GM21723 (cell line): ENCODE data around the gene ANP32E.
"Not testable (repeated sequence)": the region's sequence is repeated elsewhere in the genome, so short reads cannot be mapped to it uniquely, and the experiment has no call there.

Experiments used
- ATAC-seq: cut with Tn5 transposase; IDR thresholded peaks from one replicate; pipeline ENCODE4 v1.9.1; 2021; ENCODE audit warnings: mild to moderate bottlenecking, moderate library complexity; ENCODE audit not compliant: unreplicated experiment

ANP32E gene

GRCh38 chr1:150257624-150258585 is 22.0 kb upstream of the ANP32E start, which contains the start of gene CA14:
TSS of gene CA14 (plus strand) at chr1:150257774. CDS start at chr1:150258129, 355 bp downstream.
- no peak for ATAC-seq

- ATAC-seq = no peak
Observed at GRCh38 chr1:150256554-150257341, 20.8 kb upstream of the ANP32E start.

GRCh38 chr1:150256198-150256553 is 20.3 kb upstream of the ANP32E start:
- ATAC-seq = no peak

GRCh38 chr1:150249936-150250335 is 14.0 kb upstream of the ANP32E start:
- ATAC-seq = no peak

GRCh38 chr1:150243003-150243402 is 7.1 kb upstream of the ANP32E start:
- ATAC-seq = no peak

- ATAC-seq = no peak
Observed at GRCh38 chr1:150237746-150238145, 1.8 kb upstream of the ANP32E start.

- ATAC-seq = not testable (repeated sequence)
Observed at GRCh38 chr1:150237176-150237575, 1.3 kb upstream of the ANP32E start.

- ATAC-seq = no peak
Observed at GRCh38 chr1:150236614-150237100, 745 bp upstream of the ANP32E start.

GRCh38 chr1:150235294-150235851 is 539 bp downstream of the ANP32E start:
- no peak for ATAC-seq

GRCh38 chr1:150234566-150235293 is 1.2 kb downstream of the ANP32E start:
- peak; percentile 65 for ATAC-seq

- ATAC-seq = no peak
Observed at GRCh38 chr1:150234309-150234565, 1.7 kb downstream of the ANP32E start.

GRCh38 chr1:150233359-150234308 is 2.3 kb downstream of the ANP32E start:
- ATAC-seq = no peak

GRCh38 chr1:150232921-150233320 is 3.0 kb downstream of the ANP32E start:
- ATAC-seq = not testable (repeated sequence)

GRCh38 chr1:150228246-150228645 is 7.7 kb downstream of the ANP32E start:
- ATAC-seq = not testable (repeated sequence)

- no peak for ATAC-seq
Observed at GRCh38 chr1:150227228-150227627, 8.7 kb downstream of the ANP32E start.

- no peak for ATAC-seq
Observed at GRCh38 chr1:150226486-150226885, 9.4 kb downstream of the ANP32E start.

GRCh38 chr1:150225546-150225945 is 10.4 kb downstream of the ANP32E start:
- no peak for ATAC-seq

GRCh38 chr1:150224983-150225382 is 10.9 kb downstream of the ANP32E start:
- ATAC-seq = no peak

- no peak for ATAC-seq
Observed at GRCh38 chr1:150221552-150221951, 14.4 kb downstream of the ANP32E start.

GRCh38 chr1:150215855-150216254 is 20.1 kb downstream of the ANP32E start:
- not testable (repeated sequence) for ATAC-seq
